ENCODE results near the gene KANSL2.

GRCh38 chr12:48691826-48692487 lies 9.9 kb upstream of the KANSL2 start:
- TF ChIP-seq CTCF (IDR thresholded peaks at IDR 0.05 in 2 of 3, conservative IDR thresholded peaks at IDR 0.05 in 1 of 3; ENCODE audit: insufficient read depth in 2 of 3, low read depth in 1 of 3, low read length in 3 of 3): no peak
- no peak for TF ChIP-seq IRF1 (CRISPR knock-in tag; IDR thresholded peaks at IDR 0.05; ENCODE audit: borderline replicate concordance)
- no peak for TF ChIP-seq ZNF512 (tag; IDR thresholded peaks at IDR 0.05)
- TF ChIP-seq EP300 (IDR thresholded peaks at IDR 0.05; ENCODE audit: low read length): no peak
- TF ChIP-seq ZNF407 (IDR thresholded peaks at IDR 0.05; ENCODE audit: low read depth): no peak
- TF ChIP-seq GTF3C2 (IDR thresholded peaks at IDR 0.05; ENCODE audit: borderline replicate concordance, extremely low read depth, insufficient read length): no peak
- TF ChIP-seq MAFF (IDR thresholded peaks at IDR 0.05; ENCODE audit: low read length): no peak
- no peak for TF ChIP-seq HNRNPL (IDR thresholded peaks at IDR 0.05; ENCODE audit: low read depth, low read length)
- TF ChIP-seq NFXL1 (CRISPR knock-in tag; IDR thresholded peaks at IDR 0.05): no peak
- TF ChIP-seq BDP1 (IDR thresholded peaks at IDR 0.05; ENCODE audit: insufficient read depth, insufficient read length): no peak

Data from K562 (cell line).